IPS-15b (cell line): ENCODE data around the gene GLIS1.

Experiments
- H3K27me3 ChIP-seq: one replicate; pipeline ENCODE4 v1.6.1; 2013; ENCODE audit warnings: low read length; ENCODE audit not compliant: control insufficient read depth, insufficient read depth
- H3K36me3 ChIP-seq: one replicate; pipeline ENCODE4 v1.6.1; 2013; ENCODE audit warnings: low read length; ENCODE audit not compliant: control insufficient read depth, insufficient read depth
- H3K4me1 ChIP-seq: one replicate; pipeline ENCODE4 v1.6.1; 2013; ENCODE audit warnings: mild to moderate bottlenecking, low read length; ENCODE audit not compliant: control insufficient read depth, insufficient read depth
- H3K4me3 ChIP-seq: one replicate; pipeline ENCODE4 v1.5.1; 2013; ENCODE audit warnings: low read depth, low read length
- H3K9ac ChIP-seq: one replicate; pipeline ENCODE4 v1.6.1; 2013; ENCODE audit warnings: low read depth, mild to moderate bottlenecking, low read length
- H3K9me3 ChIP-seq: one replicate; pipeline ENCODE4 v1.6.1; 2013; ENCODE audit warnings: mild to moderate bottlenecking, low read length; ENCODE audit not compliant: control insufficient read depth, insufficient read depth

The GLIS1 gene

GRCh38 chr1:53519421-53519820 is 219.5 kb downstream of the GLIS1 start:
- no peaks in the 10 kb centered on the region for H3K36me3 ChIP-seq
- no peaks in the 10 kb centered on the region for H3K4me1 ChIP-seq
- no peak overlapping the region for H3K4me3 ChIP-seq
- H3K27me3 ChIP-seq = no peaks in the 10 kb centered on the region
- H3K9ac ChIP-seq = no peak overlapping the region
- no peaks in the 10 kb centered on the region for H3K9me3 ChIP-seq

DNA sequence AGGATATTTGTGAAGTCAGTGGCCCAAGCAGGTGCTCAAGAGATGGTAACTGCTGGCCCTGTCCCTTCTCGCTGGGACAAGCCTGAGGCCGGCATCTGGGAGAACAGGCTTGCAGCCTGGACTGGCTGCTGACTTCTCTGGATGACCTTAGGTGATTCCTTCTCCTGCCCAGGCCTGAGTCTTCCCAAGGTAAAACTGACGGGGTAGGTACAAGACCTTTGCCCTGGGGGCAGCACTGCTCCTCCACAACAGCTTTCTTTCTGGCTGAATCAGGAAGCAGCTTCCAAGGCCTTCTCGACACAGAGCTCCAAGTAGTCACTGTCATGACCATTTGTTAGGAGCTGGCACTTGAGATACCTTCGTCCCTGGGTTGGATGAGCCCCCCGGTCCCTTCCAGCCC is 220.2 kb downstream of the GLIS1 start:
- Histone ChIP-seq H3K9me3 (no peaks in the 10 kb centered on the region), H3K4me1 (no peaks in the 10 kb centered on the region), H3K4me3 (no peak overlapping the region), H3K36me3 (no peaks in the 10 kb centered on the region), H3K9ac (no peak overlapping the region), H3K27me3 (no peaks in the 10 kb centered on the region)

DNA sequence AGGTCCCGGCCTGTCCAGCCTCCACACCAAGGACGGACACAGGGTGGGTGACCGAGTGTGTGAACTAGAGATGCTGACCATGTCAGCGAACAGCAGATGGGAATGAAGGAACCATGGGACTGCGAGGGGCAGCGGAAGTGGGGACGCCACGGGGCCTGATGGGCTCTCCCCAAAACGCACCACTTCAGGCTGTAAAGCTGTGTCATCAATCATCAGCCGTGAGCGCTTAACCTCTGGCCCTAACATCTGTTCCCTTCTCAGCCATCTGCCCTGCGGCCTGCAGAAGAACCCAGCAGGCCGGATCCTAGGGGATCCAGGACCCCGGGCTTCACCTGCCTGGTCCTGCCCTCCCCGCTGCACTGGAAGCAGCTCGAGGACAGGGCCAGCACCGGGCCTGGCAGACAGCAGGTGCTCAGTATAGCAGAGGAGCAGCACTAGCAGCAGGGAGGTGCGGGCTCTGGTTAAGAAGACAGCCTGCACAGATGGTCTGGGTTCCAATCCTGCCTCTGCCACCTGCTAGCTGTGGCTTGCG is 221.1 kb downstream of the GLIS1 start:
- H3K4me3 ChIP-seq = no peak overlapping the region
- no peaks in the 10 kb centered on the region for H3K27me3 ChIP-seq
- no peaks in the 10 kb centered on the region for H3K4me1 ChIP-seq
- no peaks in the 10 kb centered on the region for H3K9me3 ChIP-seq
- H3K36me3 ChIP-seq = no peaks in the 10 kb centered on the region
- H3K9ac ChIP-seq = no peak overlapping the region

DNA sequence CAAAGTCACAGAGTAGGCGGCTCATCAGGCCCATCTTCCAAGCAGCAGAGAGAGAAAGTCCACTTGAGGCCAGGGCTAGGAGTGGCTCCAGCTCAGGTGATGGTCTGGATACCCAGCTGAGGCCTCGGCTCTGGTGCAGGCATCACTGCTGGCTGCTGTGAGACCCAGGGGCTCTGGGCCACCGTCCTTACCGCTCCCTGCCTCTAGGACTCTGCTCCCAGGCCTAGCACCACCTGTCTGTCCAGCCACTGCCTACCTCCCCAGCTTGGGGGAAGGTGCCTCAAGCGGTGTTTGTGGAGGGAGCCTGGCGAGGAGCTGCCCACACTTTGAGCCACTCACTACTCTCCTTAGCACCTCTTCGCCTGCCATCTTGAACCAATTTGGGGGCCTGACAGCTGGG is 221.9 kb downstream of the GLIS1 start:
- no peaks in the 10 kb centered on the region for H3K36me3 ChIP-seq
- H3K9ac ChIP-seq = no peak overlapping the region
- H3K4me3 ChIP-seq = no peak overlapping the region

GRCh38 chr1:53516181-53516580 is 222.8 kb downstream of the GLIS1 start:
- Histone ChIP-seq H3K4me1 (no peaks in the 10 kb centered on the region), H3K9me3 (no peaks in the 10 kb centered on the region), H3K4me3 (no peak overlapping the region), H3K27me3 (no peaks in the 10 kb centered on the region), H3K9ac (no peak overlapping the region), H3K36me3 (no peaks in the 10 kb centered on the region)

More for the DNA sequence above, 221.9 kb downstream of the GLIS1 start:
- H3K9me3 ChIP-seq = no peaks in the 10 kb centered on the region
- no peaks in the 10 kb centered on the region for H3K27me3 ChIP-seq
- H3K4me1 ChIP-seq = no peaks in the 10 kb centered on the region

DNA sequence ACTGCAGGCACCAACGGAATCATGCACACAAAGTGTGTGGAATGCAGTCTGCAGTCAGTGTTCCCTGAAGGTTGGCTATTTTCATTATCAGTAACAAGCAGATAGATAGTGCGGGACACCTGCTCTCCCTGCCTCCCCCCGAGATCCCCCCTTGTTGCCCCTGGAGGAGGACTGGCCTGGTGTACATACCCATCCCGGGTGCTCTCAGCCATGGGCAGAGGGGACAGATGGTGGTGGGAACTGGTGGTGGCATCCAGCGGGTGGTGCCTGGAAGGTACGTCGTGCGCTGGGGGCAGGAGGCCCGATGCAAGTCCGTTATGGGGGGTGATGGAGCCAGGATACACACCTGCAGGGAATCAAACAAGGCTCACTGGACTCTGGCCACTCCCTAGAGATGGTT is 224.5 kb downstream of the GLIS1 start:
- Histone ChIP-seq H3K27me3 (no peaks in the 10 kb centered on the region), H3K9ac (no peak overlapping the region), H3K4me3 (no peak overlapping the region), H3K9me3 (no peaks in the 10 kb centered on the region), H3K4me1 (no peaks in the 10 kb centered on the region), H3K36me3 (no peaks in the 10 kb centered on the region)

GRCh38 chr1:53513846-53514245 is 225.1 kb downstream of the GLIS1 start:
- Histone ChIP-seq H3K4me3 (no peak overlapping the region), H3K9ac (no peak overlapping the region), H3K9me3 (no peaks in the 10 kb centered on the region), H3K36me3 (no peaks in the 10 kb centered on the region), H3K4me1 (no peaks in the 10 kb centered on the region), H3K27me3 (no peaks in the 10 kb centered on the region)

DNA sequence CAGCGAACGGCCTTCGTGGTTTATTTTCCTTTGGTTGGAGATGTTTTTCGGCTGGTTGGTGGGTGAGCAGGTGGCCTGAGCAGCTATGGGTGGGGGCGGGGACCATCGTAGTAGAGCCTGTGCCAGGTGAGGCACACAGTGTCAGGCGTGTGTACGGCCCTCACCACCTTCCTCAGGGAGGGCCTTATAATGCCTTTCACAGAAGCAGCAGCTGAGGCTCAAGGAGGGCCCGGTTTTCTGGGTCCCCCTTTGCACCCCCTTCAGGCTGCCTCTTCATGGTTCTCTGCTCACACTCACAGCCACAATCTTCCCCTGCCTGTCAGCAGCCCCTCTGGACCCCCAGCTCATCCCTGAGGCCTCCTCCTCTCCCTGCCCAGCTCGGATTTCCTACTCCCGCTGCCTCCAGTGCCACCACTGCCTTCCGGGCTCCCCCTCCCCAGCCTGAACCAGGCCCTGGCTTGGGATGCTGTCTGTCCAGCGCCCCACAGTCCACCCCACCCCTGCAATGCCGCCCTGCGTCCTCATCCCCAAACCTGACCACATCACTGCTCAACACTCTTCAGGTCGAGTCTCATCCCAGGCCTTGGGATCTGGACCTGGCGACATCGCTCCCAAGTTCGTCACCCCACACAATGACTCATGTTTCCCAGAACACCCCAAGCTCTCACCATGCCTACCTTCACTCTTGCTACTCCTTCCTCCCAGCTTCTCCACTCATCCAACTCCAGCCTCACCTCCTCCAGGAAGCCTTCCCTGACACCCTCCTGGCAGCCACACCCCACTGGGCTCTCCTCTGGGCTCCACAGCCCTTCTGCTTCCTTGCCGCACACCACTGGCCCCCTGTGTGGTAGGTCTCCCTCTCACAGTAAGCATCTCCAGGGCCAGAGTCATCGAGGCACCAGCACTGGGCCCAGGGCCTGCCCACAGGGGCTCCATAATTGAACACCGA is 225.9 kb downstream of the GLIS1 start:
- Histone ChIP-seq H3K27me3 (no peaks in the 10 kb centered on the region), H3K9ac (no peak overlapping the region)

GRCh38 chr1:53511933-53512806 is 226.8 kb downstream of the GLIS1 start:
- no peak overlapping the region for H3K4me3 ChIP-seq
- H3K27me3 ChIP-seq = no peaks in the 10 kb centered on the region
- no peaks in the 10 kb centered on the region for H3K36me3 ChIP-seq
- H3K9me3 ChIP-seq = no peaks in the 10 kb centered on the region
- H3K4me1 ChIP-seq = no peaks in the 10 kb centered on the region
- H3K9ac ChIP-seq = no peak overlapping the region

More for the DNA sequence above, 225.9 kb downstream of the GLIS1 start:
- no peak overlapping the region for H3K4me3 ChIP-seq
- H3K4me1 ChIP-seq = no peaks in the 10 kb centered on the region
- no peaks in the 10 kb centered on the region for H3K9me3 ChIP-seq
- no peaks in the 10 kb centered on the region for H3K36me3 ChIP-seq

- Histone ChIP-seq H3K9me3 (no peaks in the 10 kb centered on the region), H3K4me1 (no peaks in the 10 kb centered on the region), H3K9ac (no peak overlapping the region), H3K36me3 (no peaks in the 10 kb centered on the region), H3K4me3 (no peak overlapping the region), H3K27me3 (no peaks in the 10 kb centered on the region)
Measured at GRCh38 chr1:53511323-53511932, 227.5 kb downstream of the GLIS1 start.

DNA sequence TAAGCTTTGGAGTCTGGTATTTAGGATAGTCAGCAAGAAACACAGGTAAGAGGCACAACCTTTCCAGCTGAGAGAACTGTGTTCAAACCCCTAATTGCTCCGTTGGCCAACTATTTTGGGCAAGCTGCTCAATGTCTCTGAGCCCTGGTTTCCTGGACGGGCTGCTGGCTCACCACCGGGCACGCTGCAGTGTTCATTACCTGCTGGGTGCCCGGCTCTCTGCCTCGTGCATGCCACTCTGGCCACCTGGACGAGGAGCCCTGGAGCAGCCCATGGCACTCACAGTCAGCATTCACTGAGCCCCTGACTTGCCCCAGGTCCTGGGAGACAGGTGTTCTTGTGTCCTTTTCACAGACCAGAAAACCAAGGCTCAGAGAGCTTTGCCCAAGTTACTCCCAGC is 228.7 kb downstream of the GLIS1 start:
- Histone ChIP-seq H3K36me3 (no peaks in the 10 kb centered on the region), H3K4me1 (no peaks in the 10 kb centered on the region), H3K9ac (no peak overlapping the region), H3K27me3 (no peaks in the 10 kb centered on the region), H3K4me3 (no peak overlapping the region), H3K9me3 (no peaks in the 10 kb centered on the region)
